Type B pancreatic cell (in vitro differentiated cells): ENCODE measurements around the gene MBOAT2. TPM values are rescaled to one million over a fixed set of nuclear protein-coding genes. Genes with fewer than 3 reads are reported as not detected.

ENCODE experiments used
- DNase-seq: peaks from one replicate; pipeline ENCODE4 v3.0.0; 2021; ENCODE audit warnings: mixed read lengths; ENCODE audit not compliant: unreplicated experiment; ENCODE audit errors: extremely low spot score
- H3K27ac Mint-ChIP-seq: 2 replicates; pipeline ENCODE4 v1.8.0; 2021; ENCODE audit warnings: mild to moderate bottlenecking, mixed read lengths
- H3K27me3 Mint-ChIP-seq: 2 replicates; pipeline ENCODE4 v1.8.0; 2021; ENCODE audit warnings: mixed read lengths
- H3K36me3 Mint-ChIP-seq: 2 replicates; pipeline ENCODE4 v1.8.0; 2021; ENCODE audit warnings: mixed read lengths
- H3K4me1 Mint-ChIP-seq: one replicate; pipeline ENCODE4 v1.8.0; 2021; ENCODE audit warnings: mixed read lengths; ENCODE audit not compliant: unreplicated experiment
- H3K4me3 Mint-ChIP-seq: 2 replicates; pipeline ENCODE4 v1.8.0; 2021; ENCODE audit warnings: mild to moderate bottlenecking, mixed read lengths
- H3K9me3 Mint-ChIP-seq: 2 replicates; pipeline ENCODE4 v1.8.0; 2021; ENCODE audit warnings: mixed read lengths
- total RNA-seq: library from RNA; stranded (reverse); gene quantifications from 2 replicates; pipeline ENCODE4 v1.2.1, GENCODE V29; 2021; ENCODE audit warnings: low replicate concordance
- TF ChIP-seq, protein P1 (sequence below): fragments of 200-600 bp; sonication (generic); conservative IDR thresholded peaks from 2 replicates; pipeline ENCODE4 v1.5.0; 2021; ENCODE audit warnings: antibody characterized with exemption, mild to moderate bottlenecking

The MBOAT2 gene
- total RNA-seq, 1 donor from 2014 or later: 60.8 TPM

DNA sequence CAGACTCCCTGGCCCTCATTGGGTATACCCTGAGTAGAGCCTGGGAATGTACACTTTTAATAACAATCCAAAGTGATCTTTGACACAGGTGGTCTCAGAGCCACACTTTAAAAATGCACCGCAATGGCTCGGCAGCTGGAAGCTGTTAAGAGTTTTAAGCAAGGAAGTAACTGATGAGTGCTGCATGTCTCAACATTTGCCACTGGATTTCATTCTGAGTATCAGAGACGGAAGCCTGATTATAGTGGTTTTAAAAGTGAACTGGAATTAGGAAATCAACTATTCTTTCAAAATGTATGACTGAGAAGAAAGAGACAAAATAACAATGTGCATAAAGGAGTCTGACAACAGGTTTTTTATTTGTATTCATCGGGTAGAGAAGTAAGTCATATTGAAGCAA, 7.5 kb downstream of the MBOAT2 start:
- H3K4me3 Mint-ChIP-seq: no peak overlapping the region
- H3K4me1 Mint-ChIP-seq: peaks cover 61% of the 10 kb centered on the region
- H3K27me3 Mint-ChIP-seq: no peaks in the 10 kb centered on the region
- TF ChIP-seq, protein P1, sequence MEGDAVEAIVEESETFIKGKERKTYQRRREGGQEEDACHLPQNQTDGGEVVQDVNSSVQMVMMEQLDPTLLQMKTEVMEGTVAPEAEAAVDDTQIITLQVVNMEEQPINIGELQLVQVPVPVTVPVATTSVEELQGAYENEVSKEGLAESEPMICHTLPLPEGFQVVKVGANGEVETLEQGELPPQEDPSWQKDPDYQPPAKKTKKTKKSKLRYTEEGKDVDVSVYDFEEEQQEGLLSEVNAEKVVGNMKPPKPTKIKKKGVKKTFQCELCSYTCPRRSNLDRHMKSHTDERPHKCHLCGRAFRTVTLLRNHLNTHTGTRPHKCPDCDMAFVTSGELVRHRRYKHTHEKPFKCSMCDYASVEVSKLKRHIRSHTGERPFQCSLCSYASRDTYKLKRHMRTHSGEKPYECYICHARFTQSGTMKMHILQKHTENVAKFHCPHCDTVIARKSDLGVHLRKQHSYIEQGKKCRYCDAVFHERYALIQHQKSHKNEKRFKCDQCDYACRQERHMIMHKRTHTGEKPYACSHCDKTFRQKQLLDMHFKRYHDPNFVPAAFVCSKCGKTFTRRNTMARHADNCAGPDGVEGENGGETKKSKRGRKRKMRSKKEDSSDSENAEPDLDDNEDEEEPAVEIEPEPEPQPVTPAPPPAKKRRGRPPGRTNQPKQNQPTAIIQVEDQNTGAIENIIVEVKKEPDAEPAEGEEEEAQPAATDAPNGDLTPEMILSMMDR: no peak
- no peak for DNase-seq
- no peaks in the 10 kb centered on the region for H3K9me3 Mint-ChIP-seq
- no peaks in the 10 kb centered on the region for H3K36me3 Mint-ChIP-seq
- no peak overlapping the region for H3K27ac Mint-ChIP-seq

DNA sequence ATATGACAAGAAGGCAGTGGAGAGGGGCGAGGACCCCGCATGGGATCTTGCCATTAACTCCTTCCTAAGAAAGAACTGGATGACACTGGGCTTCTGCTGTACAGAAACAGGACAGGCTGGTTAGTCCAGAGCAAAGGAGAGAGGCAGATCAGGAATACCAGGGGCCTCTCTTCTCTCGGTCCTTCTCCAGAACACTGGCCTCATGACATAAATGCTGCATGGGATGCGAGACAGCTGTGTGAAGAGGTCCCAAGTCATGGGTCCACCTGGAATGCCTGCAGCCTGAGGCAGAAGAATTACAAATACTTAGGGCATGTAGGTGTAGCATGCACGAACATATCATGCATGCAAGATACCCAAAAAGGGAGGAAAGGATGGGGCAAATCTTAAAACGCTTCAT, 9.1 kb downstream of the MBOAT2 start:
- H3K4me1 Mint-ChIP-seq: peaks cover 61% of the 10 kb centered on the region
- H3K27ac Mint-ChIP-seq: no peak overlapping the region
- no peaks in the 10 kb centered on the region for H3K36me3 Mint-ChIP-seq
- no peak overlapping the region for H3K4me3 Mint-ChIP-seq
- no peaks in the 10 kb centered on the region for H3K27me3 Mint-ChIP-seq
- DNase-seq: no peak
- H3K9me3 Mint-ChIP-seq: no peaks in the 10 kb centered on the region
- TF ChIP-seq, protein P1: no peak

DNA sequence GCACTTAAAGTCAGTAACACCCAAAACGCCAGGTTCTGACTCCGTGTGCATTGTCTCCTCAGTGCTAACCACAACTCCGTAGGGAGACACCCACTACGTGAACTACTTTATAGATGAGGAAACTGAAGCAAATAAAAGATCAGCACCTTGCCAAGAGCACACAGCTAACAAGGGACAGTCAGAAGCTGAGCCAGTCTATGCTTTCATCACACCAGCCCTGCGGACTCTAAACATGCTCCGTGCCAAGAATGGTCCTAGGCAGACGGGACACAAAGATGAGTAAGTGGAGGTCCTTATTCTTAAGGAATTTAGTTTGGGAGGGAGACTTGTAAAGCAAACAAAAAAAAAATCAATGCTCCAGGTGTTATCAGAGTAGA, 9.6 kb downstream of the MBOAT2 start:
- Mint-ChIP-seq H3K27ac (no peak overlapping the region), H3K9me3 (no peaks in the 10 kb centered on the region)

DNA sequence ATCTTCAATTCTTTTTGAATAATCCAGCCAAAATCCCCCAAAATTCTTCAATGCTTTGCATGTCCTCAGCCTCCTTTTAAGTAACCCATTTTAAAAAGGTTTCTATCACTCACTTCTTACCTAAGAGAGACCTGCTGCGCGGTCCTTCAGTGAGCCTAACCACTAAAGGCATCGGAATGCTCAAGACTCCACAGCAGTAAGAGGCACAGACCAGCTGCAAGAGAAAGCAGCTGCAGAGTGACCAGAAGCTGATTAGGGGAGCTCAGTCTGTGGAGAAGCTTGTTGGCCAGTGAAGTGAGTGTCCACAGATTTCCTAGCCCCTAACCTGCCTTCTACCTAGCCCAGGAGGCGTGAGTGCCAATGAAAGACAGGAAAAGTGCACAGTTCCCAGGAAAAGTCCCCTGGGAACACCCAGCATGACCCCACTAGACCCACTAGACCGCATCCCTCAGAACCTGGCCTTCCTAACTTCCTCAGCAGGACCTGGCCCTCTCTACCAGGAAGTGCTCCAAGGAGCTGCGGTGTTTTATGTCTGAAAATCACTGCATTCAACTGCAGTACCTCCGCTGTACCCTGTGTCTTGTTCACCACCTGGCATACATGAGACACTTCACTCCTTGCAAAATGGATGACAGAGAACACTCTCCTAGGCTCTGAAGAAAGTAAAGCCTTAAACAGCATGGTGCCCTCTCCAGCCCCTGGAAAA, 10.1 kb downstream of the MBOAT2 start:
- Mint-ChIP-seq H3K27ac (no peak overlapping the region), H3K4me1 (peaks cover 55% of the 10 kb centered on the region), H3K27me3 (no peaks in the 10 kb centered on the region), H3K9me3 (no peaks in the 10 kb centered on the region), H3K36me3 (no peaks in the 10 kb centered on the region), H3K4me3 (no peak overlapping the region)
- no peak for DNase-seq
- TF ChIP-seq, protein P1: no peak

More for the DNA sequence above, 9.6 kb downstream of the MBOAT2 start:
- Mint-ChIP-seq H3K36me3 (no peaks in the 10 kb centered on the region), H3K4me3 (no peak overlapping the region), H3K4me1 (peaks cover 61% of the 10 kb centered on the region), H3K27me3 (no peaks in the 10 kb centered on the region)
- DNase-seq: no peak
- TF ChIP-seq, protein P1: no peak

DNA sequence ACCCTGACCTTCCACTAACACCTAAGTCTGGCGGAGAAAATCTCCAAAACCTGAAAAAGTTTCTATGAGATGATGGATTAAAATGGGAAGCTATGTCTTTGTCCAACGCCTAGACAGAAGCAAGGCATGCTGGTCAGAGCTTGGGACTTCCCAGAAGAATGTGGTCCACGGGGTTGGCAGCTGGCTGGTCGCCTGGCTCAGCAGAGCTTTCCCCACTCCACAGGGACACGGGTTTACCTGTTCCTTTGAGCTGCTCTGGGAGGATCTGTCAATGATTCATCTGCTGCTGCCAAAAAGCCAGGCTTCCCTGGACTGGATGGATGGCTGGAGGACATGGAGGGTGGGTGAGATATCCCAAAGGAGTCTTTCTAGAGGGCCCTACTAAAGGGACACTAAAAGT, 10.8 kb downstream of the MBOAT2 start:
- H3K4me3 Mint-ChIP-seq: no peak overlapping the region
- H3K27me3 Mint-ChIP-seq: no peaks in the 10 kb centered on the region
- H3K4me1 Mint-ChIP-seq: peaks cover 49% of the 10 kb centered on the region
- H3K9me3 Mint-ChIP-seq: no peaks in the 10 kb centered on the region
- no peak for DNase-seq
- TF ChIP-seq, protein P1: no peak
- H3K27ac Mint-ChIP-seq: no peak overlapping the region
- no peaks in the 10 kb centered on the region for H3K36me3 Mint-ChIP-seq
